ENCODE measurements around the gene EXD2.

The EXD2 gene

GRCh38 chr14:69224946-69225345, 33.6 kb downstream of the EXD2 start:
- Histone ChIP-seq H3K36me3 (ENCODE audit: control insufficient read depth, low read length) (no peaks in the 10 kb centered on the region), H3K79me2 (ENCODE audit: control insufficient read depth, low read length) (no peaks in the 10 kb centered on the region), H3K9me2 (replicated peaks; ENCODE audit: control insufficient read depth, low read length) (no peaks in the 10 kb centered on the region), H3K4me3 (ENCODE audit: low read length) (no peak overlapping the region), H3K27me3 (ENCODE audit: control insufficient read depth, low read length) (no peaks in the 10 kb centered on the region), H3K9me3 (ENCODE audit: control insufficient read depth, insufficient read depth, low read length) (no peaks in the 10 kb centered on the region), H4K20me1 (ENCODE audit: control insufficient read depth, insufficient read depth, low read depth, low read length) (no peaks in the 10 kb centered on the region), H3K4me1 (ENCODE audit: control insufficient read depth, low read length) (no peaks in the 10 kb centered on the region), H3K4me2 (ENCODE audit: low read length) (no peak overlapping the region), H3F3A (ENCODE audit: control insufficient read depth, insufficient read depth) (no peaks in the 10 kb centered on the region), H3K27ac (ENCODE audit: low read depth, low read length) (no peak overlapping the region)
- TF ChIP-seq EZH2phosphoT487 (IDR thresholded peaks at IDR 0.05; ENCODE audit: borderline replicate concordance, low read length): no peak
- no peak for TF ChIP-seq CTCF (IDR thresholded peaks at IDR 0.05; ENCODE audit: low read depth, low read length, poor library complexity, severe bottlenecking)

DNA sequence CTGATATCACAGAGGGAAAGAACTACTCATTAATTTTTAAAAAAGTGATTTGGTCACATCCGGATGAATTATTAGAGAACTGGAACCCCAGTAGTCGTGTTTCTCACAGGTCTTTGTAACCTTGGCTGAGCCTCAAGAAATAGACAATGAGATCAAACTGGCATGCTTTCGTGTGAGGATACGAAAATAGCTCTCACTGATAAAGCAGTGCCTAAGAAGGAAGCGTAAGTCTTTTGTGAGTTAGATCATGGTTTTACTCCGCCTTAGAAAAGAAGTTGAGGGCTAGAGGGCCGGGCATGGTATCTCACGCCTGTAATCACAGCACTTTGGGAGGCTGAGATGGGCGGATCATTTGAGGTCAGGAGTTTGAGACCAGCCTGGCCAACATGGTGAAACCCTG, 34.9 kb downstream of the EXD2 start:
- no peaks in the 10 kb centered on the region for H3K4me1 ChIP-seq (ENCODE audit: control insufficient read depth, low read length)
- H3K4me2 ChIP-seq (ENCODE audit: low read length): no peak overlapping the region

GRCh38 chr14:69226736-69227135, 35.4 kb downstream of the EXD2 start:
- H3K79me2 ChIP-seq (ENCODE audit: control insufficient read depth, low read length): no peaks in the 10 kb centered on the region

More for the DNA sequence above, 34.9 kb downstream of the EXD2 start:
- H3K27ac ChIP-seq (ENCODE audit: low read depth, low read length): no peak overlapping the region
- H3K27me3 ChIP-seq (ENCODE audit: control insufficient read depth, low read length): no peaks in the 10 kb centered on the region
- H3K9me3 ChIP-seq (ENCODE audit: control insufficient read depth, insufficient read depth, low read length): no peaks in the 10 kb centered on the region
- TF ChIP-seq EZH2phosphoT487 (IDR thresholded peaks at IDR 0.05; ENCODE audit: borderline replicate concordance, low read length): no peak
- no peak for TF ChIP-seq CTCF (IDR thresholded peaks at IDR 0.05; ENCODE audit: low read depth, low read length, poor library complexity, severe bottlenecking)
- no peak overlapping the region for H3K4me3 ChIP-seq (ENCODE audit: low read length)
- no peaks in the 10 kb centered on the region for H3K36me3 ChIP-seq (ENCODE audit: control insufficient read depth, low read length)
- no peaks in the 10 kb centered on the region for H4K20me1 ChIP-seq (ENCODE audit: control insufficient read depth, insufficient read depth, low read depth, low read length)
- H3K79me2 ChIP-seq (ENCODE audit: control insufficient read depth, low read length): no peaks in the 10 kb centered on the region
- H3K9me2 ChIP-seq (replicated peaks; ENCODE audit: control insufficient read depth, low read length): no peaks in the 10 kb centered on the region
- H3F3A ChIP-seq (ENCODE audit: control insufficient read depth, insufficient read depth): no peaks in the 10 kb centered on the region

More at GRCh38 chr14:69226736-69227135, 35.4 kb downstream of the EXD2 start:
- Histone ChIP-seq H3K4me3 (ENCODE audit: low read length) (no peak overlapping the region), H3F3A (ENCODE audit: control insufficient read depth, insufficient read depth) (no peaks in the 10 kb centered on the region), H3K9me2 (replicated peaks; ENCODE audit: control insufficient read depth, low read length) (no peaks in the 10 kb centered on the region), H3K27me3 (ENCODE audit: control insufficient read depth, low read length) (no peaks in the 10 kb centered on the region), H3K27ac (ENCODE audit: low read depth, low read length) (no peak overlapping the region), H4K20me1 (ENCODE audit: control insufficient read depth, insufficient read depth, low read depth, low read length) (no peaks in the 10 kb centered on the region), H3K9me3 (ENCODE audit: control insufficient read depth, insufficient read depth, low read length) (no peaks in the 10 kb centered on the region), H3K4me2 (ENCODE audit: low read length) (no peak overlapping the region), H3K4me1 (ENCODE audit: control insufficient read depth, low read length) (no peaks in the 10 kb centered on the region), H3K36me3 (ENCODE audit: control insufficient read depth, low read length) (no peaks in the 10 kb centered on the region)
- no peak for TF ChIP-seq EZH2phosphoT487 (IDR thresholded peaks at IDR 0.05; ENCODE audit: borderline replicate concordance, low read length)
- TF ChIP-seq CTCF (IDR thresholded peaks at IDR 0.05; ENCODE audit: low read depth, low read length, poor library complexity, severe bottlenecking): no peak
